Osteoblast (primary cell): ENCODE measurements around the gene F8. TPM values are rescaled to one million over a fixed set of nuclear protein-coding genes. Genes with fewer than 3 reads are reported as not detected.
"Not testable (repeated sequence)": the region's sequence is repeated elsewhere in the genome, so short reads cannot be mapped to it uniquely, and the experiment has no call there.

Source experiments
- DNase-seq: peaks from one replicate; pipeline ENCODE4 v3.0.0; 2011; ENCODE audit warnings: low spot score, mixed read lengths; ENCODE audit not compliant: insufficient read length; ENCODE audit errors: missing footprints
- H2AFZ ChIP-seq: 2 replicates; pipeline ENCODE4 v1.6.0; 2011; ENCODE audit warnings: mild to moderate bottlenecking, low read length
- H3K27ac ChIP-seq: 2 replicates; pipeline ENCODE4 v1.5.1; 2011; ENCODE audit warnings: mild to moderate bottlenecking, low read depth, low read length, moderate library complexity
- H3K27me3 ChIP-seq: 2 replicates; pipeline ENCODE4 v1.6.0; 2012; ENCODE audit warnings: mild to moderate bottlenecking, control low read depth, inconsistent platforms, low read length, moderate library complexity; ENCODE audit not compliant: insufficient read depth
- H3K36me3 ChIP-seq: 2 replicates; pipeline ENCODE4 v1.5.1; 2011; ENCODE audit warnings: mild to moderate bottlenecking, low read length, control low read depth, moderate library complexity; ENCODE audit not compliant: insufficient read depth
- H3K4me1 ChIP-seq: 2 replicates; pipeline ENCODE4 v1.5.1; 2011; ENCODE audit warnings: mild to moderate bottlenecking, low read length, control low read depth, moderate library complexity; ENCODE audit not compliant: insufficient read depth
- H3K4me2 ChIP-seq: 2 replicates; pipeline ENCODE4 v1.6.0; 2011; ENCODE audit warnings: mild to moderate bottlenecking, low read length; ENCODE audit not compliant: insufficient read depth
- H3K4me3 ChIP-seq: fragments of 200-600 bp; sonication (generic); 3 replicates; pipeline ENCODE4 v1.5.1; 2012; ENCODE audit warnings: mild to moderate bottlenecking, low read length, inconsistent platforms; ENCODE audit not compliant: insufficient read depth
- H3K79me2 ChIP-seq: 2 replicates; pipeline ENCODE4 v1.6.0; 2012; ENCODE audit warnings: mild to moderate bottlenecking, low read length, control low read depth, inconsistent platforms; ENCODE audit not compliant: insufficient read depth
- H3K9me3 ChIP-seq: 2 replicates; pipeline ENCODE4 v1.5.1; 2011; ENCODE audit warnings: low read depth, low read length, control low read depth
- H4K20me1 ChIP-seq: 2 replicates; pipeline ENCODE4 v1.6.0; 2012; ENCODE audit warnings: mild to moderate bottlenecking, low read length, control low read depth; ENCODE audit not compliant: insufficient read depth
- CTCF ChIP-seq: IDR thresholded peaks from 2 replicates; pipeline ENCODE4 v1.5.1; 2011; ENCODE audit warnings: mild to moderate bottlenecking, low read depth, low read length, moderate library complexity; ENCODE audit errors: extremely low read depth
- total RNA-seq: library from RNA; depleted of rRNA; stranded (reverse); fragments of >200 nt; gene quantifications from 2 replicates; pipeline ENCODE4 v1.2.3, GENCODE V29; 2012

F8 gene
- total RNA-seq, 1 donor = 10.9 TPM

DNA sequence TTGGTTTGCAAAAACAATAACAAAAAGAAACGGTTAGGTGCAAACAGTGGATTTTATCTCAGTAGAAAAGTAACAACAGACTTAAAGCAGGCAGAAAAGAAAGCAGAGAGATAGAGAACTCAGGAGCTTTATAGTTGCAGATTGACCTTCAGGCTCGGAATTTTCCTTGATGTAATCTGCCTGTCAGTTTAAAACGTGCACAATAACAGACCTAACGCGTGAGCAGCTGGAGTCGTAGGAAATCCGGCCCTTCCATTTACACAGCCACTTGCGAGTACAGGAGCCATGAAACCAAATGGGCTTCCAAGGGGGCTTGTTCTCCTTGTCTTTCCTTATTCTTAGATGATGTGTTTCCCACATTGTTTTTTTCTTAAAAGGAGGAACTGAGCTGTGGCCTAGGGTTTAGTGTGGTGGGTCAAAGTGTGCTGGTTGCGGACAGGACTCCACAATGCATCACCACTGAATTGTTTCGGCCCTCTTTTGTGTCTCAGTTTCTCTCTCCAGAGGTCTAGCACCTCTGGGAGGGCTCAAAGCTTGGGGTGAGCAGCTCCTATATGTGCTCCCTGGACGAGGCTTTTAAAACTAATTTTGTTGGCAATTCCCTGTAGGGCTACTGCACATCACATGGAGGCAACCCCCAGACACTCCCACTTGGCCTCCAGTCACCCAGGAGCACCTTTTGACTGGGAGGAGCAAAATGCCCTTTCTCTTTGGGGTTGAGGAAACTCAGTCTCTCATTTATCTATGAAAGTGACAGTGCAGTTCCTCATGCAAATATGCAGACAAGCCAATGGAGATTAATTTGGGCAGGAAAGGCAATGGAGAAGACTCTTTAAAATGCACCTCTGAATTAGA, 203.4 kb downstream of the F8 start:
- DNase-seq = no peak
- no peaks in the 10 kb centered on the region for H3K9me3 ChIP-seq
- no peaks in the 10 kb centered on the region for H3K4me1 ChIP-seq
- H3K27me3 ChIP-seq = peaks cover 3% of the 10 kb centered on the region
- no peak overlapping the region for H3K4me3 ChIP-seq
- no peaks in the 10 kb centered on the region for H4K20me1 ChIP-seq
- TF ChIP-seq CTCF = no peak
- no peak overlapping the region for H3K27ac ChIP-seq
- H2AFZ ChIP-seq = no peak overlapping the region
- H3K36me3 ChIP-seq = no peaks in the 10 kb centered on the region
- H3K79me2 ChIP-seq = no peaks in the 10 kb centered on the region
- H3K4me2 ChIP-seq = no peak overlapping the region

- H3K4me2 ChIP-seq, H3K36me3 ChIP-seq, H3K27ac ChIP-seq, H3K79me2 ChIP-seq, H3K9me3 ChIP-seq, H3K4me1 ChIP-seq, H3K4me3 ChIP-seq, DNase-seq, H2AFZ ChIP-seq, H4K20me1 ChIP-seq, H3K27me3 ChIP-seq: not testable (repeated sequence)
Measured at GRCh38 chrX:154817048-154817618, 205.4 kb downstream of the F8 start.

- H2AFZ ChIP-seq, H3K79me2 ChIP-seq, H3K27me3 ChIP-seq, H3K9me3 ChIP-seq, DNase-seq, H3K36me3 ChIP-seq, H3K4me2 ChIP-seq, H3K27ac ChIP-seq, H4K20me1 ChIP-seq, H3K4me3 ChIP-seq, H3K4me1 ChIP-seq: not testable (repeated sequence)
Measured at GRCh38 chrX:154816326-154816898, 206.1 kb downstream of the F8 start.

DNA sequence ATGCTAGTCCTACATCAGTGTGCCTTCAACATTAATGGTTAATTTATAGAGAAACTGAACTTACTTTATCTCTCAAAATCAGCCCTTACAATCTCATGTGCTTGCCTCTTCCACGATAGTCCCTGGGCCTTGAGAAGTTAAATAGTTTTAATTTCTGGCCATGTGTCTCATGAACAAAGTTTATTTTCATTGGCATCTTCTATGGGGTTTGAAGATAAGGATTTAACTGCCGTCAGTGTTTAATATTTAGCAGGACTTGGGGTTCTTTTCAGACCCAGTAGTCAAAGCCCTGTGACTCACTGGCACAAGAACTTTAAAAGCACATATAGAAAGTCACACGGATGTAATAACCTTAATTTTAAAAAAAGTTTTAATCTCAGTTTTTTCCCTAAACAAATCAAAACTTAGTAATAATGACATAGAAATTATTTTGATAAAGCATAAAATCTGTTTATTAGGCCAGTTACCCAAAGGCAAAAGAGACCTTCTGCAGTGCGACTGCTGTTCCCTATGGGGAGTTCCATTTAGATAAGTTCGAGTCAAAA, 207.2 kb downstream of the F8 start:
- Histone ChIP-seq H3K27ac (no peak overlapping the region), H4K20me1 (no peaks in the 10 kb centered on the region), H3K27me3 (peaks cover 2% of the 10 kb centered on the region), H3K36me3 (no peaks in the 10 kb centered on the region), H2AFZ (no peak overlapping the region), H3K4me1 (no peaks in the 10 kb centered on the region), H3K79me2 (no peaks in the 10 kb centered on the region), H3K4me3 (no peak overlapping the region), H3K9me3 (no peaks in the 10 kb centered on the region), H3K4me2 (no peak overlapping the region)
- TF ChIP-seq CTCF = no peak
- DNase-seq = peak; percentile 71
